Measurements from ENCODE around the gene CHPF.

CHPF gene

GRCh38 chr2:219513787-219514186, 29.8 kb downstream of the CHPF start:
- Histone ChIP-seq H3K27ac (ENCODE audit: insufficient read depth, low read length, poor library complexity, severe bottlenecking) (no peak overlapping the region), H3K36me3 (ENCODE audit: control insufficient read depth, insufficient read depth, low read length) (no peaks in the 10 kb centered on the region), H3K4me3 (ENCODE audit: insufficient read depth, low read depth, low read length, poor library complexity, severe bottlenecking) (no peak overlapping the region), H3K9me3 (ENCODE audit: control insufficient read depth, low read length) (no peaks in the 10 kb centered on the region), H3K4me1 (ENCODE audit: control insufficient read depth, insufficient read depth, low read length, poor library complexity, severe bottlenecking) (peaks cover 12% of the 10 kb centered on the region), H3K27me3 (replicated peaks; ENCODE audit: control insufficient read depth, insufficient read depth, low read length, poor library complexity, severe bottlenecking) (peaks cover 30% of the 10 kb centered on the region)
- no peak for DNase-seq

- DNase-seq, result no peak
- no peaks in the 10 kb centered on the region for H3K9me3 ChIP-seq (ENCODE audit: control insufficient read depth, low read length)
- no peaks in the 10 kb centered on the region for H3K36me3 ChIP-seq (ENCODE audit: control insufficient read depth, insufficient read depth, low read length)
- H3K4me3 ChIP-seq (ENCODE audit: insufficient read depth, low read depth, low read length, poor library complexity, severe bottlenecking), result no peak overlapping the region
- peaks cover 26% of the 10 kb centered on the region for H3K27me3 ChIP-seq (replicated peaks; ENCODE audit: control insufficient read depth, insufficient read depth, low read length, poor library complexity, severe bottlenecking)
- no peak overlapping the region for H3K27ac ChIP-seq (ENCODE audit: insufficient read depth, low read length, poor library complexity, severe bottlenecking)
- H3K4me1 ChIP-seq (ENCODE audit: control insufficient read depth, insufficient read depth, low read length, poor library complexity, severe bottlenecking), result peaks cover 12% of the 10 kb centered on the region
Measured at GRCh38 chr2:219512524-219513216, 30.9 kb downstream of the CHPF start.

GRCh38 chr2:219511547-219512325, 31.9 kb downstream of the CHPF start:
- H3K27me3 ChIP-seq (replicated peaks; ENCODE audit: control insufficient read depth, insufficient read depth, low read length, poor library complexity, severe bottlenecking), result peaks cover 22% of the 10 kb centered on the region
- H3K4me3 ChIP-seq (ENCODE audit: insufficient read depth, low read depth, low read length, poor library complexity, severe bottlenecking), result no peak overlapping the region
- DNase-seq, result no peak
- H3K9me3 ChIP-seq (ENCODE audit: control insufficient read depth, low read length), result no peaks in the 10 kb centered on the region
- no peak overlapping the region for H3K27ac ChIP-seq (ENCODE audit: insufficient read depth, low read length, poor library complexity, severe bottlenecking)
- peaks cover 4% of the 10 kb centered on the region for H3K36me3 ChIP-seq (ENCODE audit: control insufficient read depth, insufficient read depth, low read length)
- peaks cover 12% of the 10 kb centered on the region for H3K4me1 ChIP-seq (ENCODE audit: control insufficient read depth, insufficient read depth, low read length, poor library complexity, severe bottlenecking)

GRCh38 chr2:219510512-219511135, 33.0 kb downstream of the CHPF start:
- no peak for DNase-seq
- H3K9me3 ChIP-seq (ENCODE audit: control insufficient read depth, low read length), result no peaks in the 10 kb centered on the region
- H3K27ac ChIP-seq (ENCODE audit: insufficient read depth, low read length, poor library complexity, severe bottlenecking), result no peak overlapping the region
- H3K4me3 ChIP-seq (ENCODE audit: insufficient read depth, low read depth, low read length, poor library complexity, severe bottlenecking), result no peak overlapping the region
- H3K4me1 ChIP-seq (ENCODE audit: control insufficient read depth, insufficient read depth, low read length, poor library complexity, severe bottlenecking), result peaks cover 12% of the 10 kb centered on the region
- peaks cover 22% of the 10 kb centered on the region for H3K27me3 ChIP-seq (replicated peaks; ENCODE audit: control insufficient read depth, insufficient read depth, low read length, poor library complexity, severe bottlenecking)
- H3K36me3 ChIP-seq (ENCODE audit: control insufficient read depth, insufficient read depth, low read length), result peaks cover 12% of the 10 kb centered on the region

- Histone ChIP-seq H3K4me1 (ENCODE audit: control insufficient read depth, insufficient read depth, low read length, poor library complexity, severe bottlenecking) (peaks cover 12% of the 10 kb centered on the region), H3K9me3 (ENCODE audit: control insufficient read depth, low read length) (no peaks in the 10 kb centered on the region), H3K36me3 (ENCODE audit: control insufficient read depth, insufficient read depth, low read length) (peaks cover 19% of the 10 kb centered on the region), H3K27ac (ENCODE audit: insufficient read depth, low read length, poor library complexity, severe bottlenecking) (no peak overlapping the region), H3K27me3 (replicated peaks; ENCODE audit: control insufficient read depth, insufficient read depth, low read length, poor library complexity, severe bottlenecking) (peaks cover 22% of the 10 kb centered on the region), H3K4me3 (ENCODE audit: insufficient read depth, low read depth, low read length, poor library complexity, severe bottlenecking) (no peak overlapping the region)
- DNase-seq, result peak in 2 of 3 donors; percentile 9 to 19
Measured at GRCh38 chr2:219509780-219510511, 33.7 kb downstream of the CHPF start.

- H3K27me3 ChIP-seq (replicated peaks; ENCODE audit: control insufficient read depth, insufficient read depth, low read length, poor library complexity, severe bottlenecking), result peaks cover 22% of the 10 kb centered on the region
Measured at GRCh38 chr2:219508971-219509779, 34.4 kb downstream of the CHPF start.

GRCh38 chr2:219508444-219508734, 35.2 kb downstream of the CHPF start:
- H3K4me3 ChIP-seq (ENCODE audit: insufficient read depth, low read depth, low read length, poor library complexity, severe bottlenecking), result no peak overlapping the region
- H3K4me1 ChIP-seq (ENCODE audit: control insufficient read depth, insufficient read depth, low read length, poor library complexity, severe bottlenecking), result peaks cover 12% of the 10 kb centered on the region
- H3K36me3 ChIP-seq (ENCODE audit: control insufficient read depth, insufficient read depth, low read length), result peaks cover 31% of the 10 kb centered on the region
- no peaks in the 10 kb centered on the region for H3K9me3 ChIP-seq (ENCODE audit: control insufficient read depth, low read length)
- H3K27me3 ChIP-seq (replicated peaks; ENCODE audit: control insufficient read depth, insufficient read depth, low read length, poor library complexity, severe bottlenecking), result peaks cover 22% of the 10 kb centered on the region
- DNase-seq, result no peak
- H3K27ac ChIP-seq (ENCODE audit: insufficient read depth, low read length, poor library complexity, severe bottlenecking), result no peak overlapping the region

More at GRCh38 chr2:219508971-219509779, 34.4 kb downstream of the CHPF start:
- DNase-seq, result no peak
- Histone ChIP-seq H3K36me3 (ENCODE audit: control insufficient read depth, insufficient read depth, low read length) (peaks cover 26% of the 10 kb centered on the region), H3K27ac (ENCODE audit: insufficient read depth, low read length, poor library complexity, severe bottlenecking) (no peak overlapping the region), H3K9me3 (ENCODE audit: control insufficient read depth, low read length) (no peaks in the 10 kb centered on the region), H3K4me1 (ENCODE audit: control insufficient read depth, insufficient read depth, low read length, poor library complexity, severe bottlenecking) (peaks cover 12% of the 10 kb centered on the region), H3K4me3 (ENCODE audit: insufficient read depth, low read depth, low read length, poor library complexity, severe bottlenecking) (no peak overlapping the region)

- Histone ChIP-seq H3K27ac (ENCODE audit: insufficient read depth, low read length, poor library complexity, severe bottlenecking) (no peak overlapping the region), H3K36me3 (ENCODE audit: control insufficient read depth, insufficient read depth, low read length) (peaks cover 31% of the 10 kb centered on the region), H3K4me3 (ENCODE audit: insufficient read depth, low read depth, low read length, poor library complexity, severe bottlenecking) (no peak overlapping the region), H3K4me1 (ENCODE audit: control insufficient read depth, insufficient read depth, low read length, poor library complexity, severe bottlenecking) (peaks cover 12% of the 10 kb centered on the region), H3K27me3 (replicated peaks; ENCODE audit: control insufficient read depth, insufficient read depth, low read length, poor library complexity, severe bottlenecking) (peaks cover 22% of the 10 kb centered on the region), H3K9me3 (ENCODE audit: control insufficient read depth, low read length) (no peaks in the 10 kb centered on the region)
- DNase-seq, result no peak
Measured at GRCh38 chr2:219507581-219508443, 35.8 kb downstream of the CHPF start.

Data from effector memory CD4-positive, alpha-beta T cell (primary cell).